ENCODE measurements around the gene DEXI. TPM values are rescaled to one million over a fixed set of nuclear protein-coding genes. Genes with fewer than 3 reads are reported as not detected.
A peak's percentile ranks its signal among the peaks of the same experiment; 100 is the strongest.

DEXI gene
- total RNA-seq, 2 donors from 2014 or later, result 31.5 to 32.0 TPM

GRCh38 chr16:10938796-10939648 lies 3.2 kb downstream of the DEXI start:
- H3K4me1 Mint-ChIP-seq, result peaks cover 27% of the 10 kb centered on the region
- no peak for TF ChIP-seq CTCF (conservative IDR thresholded peaks at IDR 0.05)
- no peak overlapping the region for H3K27ac ChIP-seq (ENCODE audit: low read depth, low read length)
- H3K9me3 ChIP-seq (ENCODE audit: control insufficient read depth, low read length), result no peaks in the 10 kb centered on the region
- H3K36me3 Mint-ChIP-seq (ENCODE audit: low read depth), result peaks cover 17% of the 10 kb centered on the region
- H3K4me3 Mint-ChIP-seq, result no peak overlapping the region
- 93 to 96% methylated on average over 7 of the region's 7 CpGs for WGBS, 2 experiments (ENCODE audit: insufficient coverage in 1 of 2, insufficient read length in 1 of 2)
- no peaks in the 10 kb centered on the region for H3K9me3 Mint-ChIP-seq
- H3K27me3 Mint-ChIP-seq (ENCODE audit: insufficient read depth), result no peaks in the 10 kb centered on the region
- H3K27me3 ChIP-seq (ENCODE audit: control insufficient read depth, insufficient read depth, low read length, poor library complexity, severe bottlenecking), result no peaks in the 10 kb centered on the region
- peaks cover 9% of the 10 kb centered on the region for H3K36me3 ChIP-seq (ENCODE audit: control insufficient read depth, insufficient read depth, low read length)
- H3K4me1 ChIP-seq (ENCODE audit: control insufficient read depth, insufficient read depth, low read length), result peaks cover 14% of the 10 kb centered on the region
- DNase-seq, result no peak
- no peak overlapping the region for H3K9ac ChIP-seq (ENCODE audit: extremely low read depth, low read length, poor library complexity, severe bottlenecking)
- H3K4me3 ChIP-seq (ENCODE audit: low read length), result peak overlapping the region; percentile 86
- no peak overlapping the region for H3K27ac Mint-ChIP-seq

GRCh38 chr16:10938321-10938720 lies 3.9 kb downstream of the DEXI start:
- Histone ChIP-seq H3K4me3 (ENCODE audit: low read length) (no peak overlapping the region), H3K27ac (ENCODE audit: low read depth, low read length) (no peak overlapping the region), H3K9me3 (ENCODE audit: control insufficient read depth, low read length) (no peaks in the 10 kb centered on the region), H3K36me3 (ENCODE audit: control insufficient read depth, insufficient read depth, low read length) (peaks cover 14% of the 10 kb centered on the region), H3K27me3 (ENCODE audit: control insufficient read depth, insufficient read depth, low read length, poor library complexity, severe bottlenecking) (no peaks in the 10 kb centered on the region), H3K9ac (ENCODE audit: extremely low read depth, low read length, poor library complexity, severe bottlenecking) (no peak overlapping the region), H3K4me1 (ENCODE audit: control insufficient read depth, insufficient read depth, low read length) (peaks cover 14% of the 10 kb centered on the region)
- Mint-ChIP-seq H3K4me1 (peaks cover 27% of the 10 kb centered on the region), H3K36me3 (ENCODE audit: low read depth) (peaks cover 20% of the 10 kb centered on the region), H3K27ac (no peak overlapping the region), H3K9me3 (no peaks in the 10 kb centered on the region), H3K27me3 (ENCODE audit: insufficient read depth) (no peaks in the 10 kb centered on the region), H3K4me3 (no peak overlapping the region)
- no peak for TF ChIP-seq CTCF (conservative IDR thresholded peaks at IDR 0.05)
- WGBS, 2 experiments (ENCODE audit: insufficient coverage in 1 of 2, insufficient read length in 1 of 2), result 93 to 94% methylated on average over 2 to 6 of the region's 7 CpGs
- no peak for DNase-seq

- 94 to 97% methylated on average over 9 to 11 of the region's 11 CpGs for WGBS, 2 experiments (ENCODE audit: insufficient coverage in 1 of 2, insufficient read length in 1 of 2)
- H3K9me3 ChIP-seq (ENCODE audit: control insufficient read depth, low read length), result no peaks in the 10 kb centered on the region
- no peaks in the 10 kb centered on the region for H3K27me3 Mint-ChIP-seq (ENCODE audit: insufficient read depth)
- no peak for DNase-seq
- no peak overlapping the region for H3K9ac ChIP-seq (ENCODE audit: extremely low read depth, low read length, poor library complexity, severe bottlenecking)
- H3K9me3 Mint-ChIP-seq, result no peaks in the 10 kb centered on the region
- H3K36me3 ChIP-seq (ENCODE audit: control insufficient read depth, insufficient read depth, low read length), result peaks cover 15% of the 10 kb centered on the region
- H3K4me3 Mint-ChIP-seq, result no peak overlapping the region
- H3K27me3 ChIP-seq (ENCODE audit: control insufficient read depth, insufficient read depth, low read length, poor library complexity, severe bottlenecking), result no peaks in the 10 kb centered on the region
- TF ChIP-seq CTCF (conservative IDR thresholded peaks at IDR 0.05), result no peak
- no peak overlapping the region for H3K4me3 ChIP-seq (ENCODE audit: low read length)
- H3K36me3 Mint-ChIP-seq (ENCODE audit: low read depth), result peaks cover 24% of the 10 kb centered on the region
- no peak overlapping the region for H3K27ac ChIP-seq (ENCODE audit: low read depth, low read length)
- peaks cover 14% of the 10 kb centered on the region for H3K4me1 ChIP-seq (ENCODE audit: control insufficient read depth, insufficient read depth, low read length)
- H3K4me1 Mint-ChIP-seq, result peaks cover 27% of the 10 kb centered on the region
- H3K27ac Mint-ChIP-seq, result no peak overlapping the region
Observed at GRCh38 chr16:10937068-10937859, 5.0 kb downstream of the DEXI start.

Data from endodermal cell (in vitro differentiated cells).